HG03108 (cell line): ENCODE results near the gene FAM110C.
"Not testable (repeated sequence)": the region's sequence is repeated elsewhere in the genome, so short reads cannot be mapped to it uniquely, and the experiment has no call there.

ENCODE experiments used
- ATAC-seq: cut with Tn5 transposase; IDR thresholded peaks from one replicate; pipeline ENCODE4 v1.9.1; 2021; ENCODE audit warnings: moderate library complexity; ENCODE audit not compliant: unreplicated experiment

FAM110C gene

GRCh38 chr2:46471-47345 is at the start of gene FAM110C:
TSS of gene FAM110C (minus strand) at chr2:46505. CDS start at chr2:46385, 120 bp downstream.
- ATAC-seq: no peak

GRCh38 chr2:92326-92725 is 46.0 kb upstream of the FAM110C start:
- ATAC-seq: no peak

- no peak for ATAC-seq
Measured at GRCh38 chr2:90645-91312, 44.5 kb upstream of the FAM110C start.

- no peak for ATAC-seq
Measured at GRCh38 chr2:85761-86160, 39.5 kb upstream of the FAM110C start.

- no peak for ATAC-seq
Measured at GRCh38 chr2:84121-84520, 37.8 kb upstream of the FAM110C start.

- no peak for ATAC-seq
Measured at GRCh38 chr2:80971-81736, 34.8 kb upstream of the FAM110C start.

- no peak for ATAC-seq
Measured at GRCh38 chr2:80378-80777, 34.1 kb upstream of the FAM110C start.

GRCh38 chr2:71309-72035 is 25.2 kb upstream of the FAM110C start:
- ATAC-seq: no peak

GRCh38 chr2:69366-70344 is 23.4 kb upstream of the FAM110C start:
- ATAC-seq: no peak

- ATAC-seq: not testable (repeated sequence)
Measured at GRCh38 chr2:68637-69036, 22.3 kb upstream of the FAM110C start.

GRCh38 chr2:66853-67252 is 20.5 kb upstream of the FAM110C start:
- ATAC-seq: no peak

GRCh38 chr2:65121-65520 is 18.8 kb upstream of the FAM110C start:
- no peak for ATAC-seq

GRCh38 chr2:55587-56448 is 9.5 kb upstream of the FAM110C start:
- ATAC-seq: no peak

- no peak for ATAC-seq
Measured at GRCh38 chr2:51613-52012, 5.3 kb upstream of the FAM110C start.

GRCh38 chr2:47737-48136 is 1.4 kb upstream of the FAM110C start:
- ATAC-seq: no peak

GRCh38 chr2:47346-47725 is 1.0 kb upstream of the FAM110C start:
- no peak for ATAC-seq

- ATAC-seq: no peak
Measured at GRCh38 chr2:46131-46470, 204 bp downstream of the FAM110C start.

- no peak for ATAC-seq
Measured at GRCh38 chr2:45342-46130, 769 bp downstream of the FAM110C start.
